ENCODE data around the gene PBX3. TPM values are rescaled to one million over a fixed set of nuclear protein-coding genes. Genes with fewer than 3 reads are reported as not detected.

Gene PBX3
- polyA plus RNA-seq (ENCODE audit: insufficient read length in 12 of 12): 10 to 100 TPM in 11 of 12 donors, not detected in 1; 11.2 to 26.2 (median 15.6) TPM
- long read RNA-seq, donor 1, partial matches to known transcripts: 5 of 8 reads
- long read RNA-seq, donor 1, other reads (novel, unspliced or antisense): 0 of 8 reads
- long read RNA-seq, donor 2: 0 reads
- long read RNA-seq, donor 3, partial matches to known transcripts: 0 of 3 reads
- long read RNA-seq, donor 3, other reads (novel, unspliced or antisense): 0 of 3 reads
- long read RNA-seq, donor 4: 0 reads
- long read RNA-seq, donor 5: 0 reads
- long read RNA-seq, donor 6: 0 reads
- long read RNA-seq, donor 7, partial matches to known transcripts: 0 of 1 reads
- long read RNA-seq, donor 7, other reads (novel, unspliced or antisense): 0 of 1 reads
- long read RNA-seq, donor 8, partial matches to known transcripts: 0 of 3 reads
- long read RNA-seq, donor 8, other reads (novel, unspliced or antisense): 0 of 3 reads
- long read RNA-seq, donor 9, partial matches to known transcripts: 0 of 2 reads
- long read RNA-seq, donor 9, other reads (novel, unspliced or antisense): 0 of 2 reads
- long read RNA-seq, donor 10, partial matches to known transcripts: 0 of 1 reads
- long read RNA-seq, donor 10, other reads (novel, unspliced or antisense): 0 of 1 reads
- long read RNA-seq, donor 11, partial matches to known transcripts: 0 of 2 reads
- long read RNA-seq, donor 11, other reads (novel, unspliced or antisense): 0 of 2 reads

GRCh38 chr9:125747053-125747764 lies at the start of gene PBX3:
PBX3 (plus strand) TSS chr9:125747373.
- peak; percentile 59 for DNase-seq

GRCh38 chr9:125699870-125700269 lies 47.3 kb upstream of the PBX3 start:
- no peak for DNase-seq

- no peak for DNase-seq
These were observed 46.4 kb upstream of the PBX3 start for GRCh38 chr9:125700791-125701190.

- DNase-seq: no peak
These were observed 45.8 kb upstream of the PBX3 start for GRCh38 chr9:125701351-125701750.

- DNase-seq: no peak
These were observed 43.5 kb upstream of the PBX3 start for GRCh38 chr9:125703662-125704061.

GRCh38 chr9:125705893-125706292 lies 41.3 kb upstream of the PBX3 start:
- DNase-seq: no peak

- DNase-seq: peak; percentile 96
These were observed 40.3 kb upstream of the PBX3 start, which contains the start of gene MAPKAP1 for GRCh38 chr9:125706651-125707471. MAPKAP1 (minus strand) TSS chr9:125707208; CDS start chr9:125672574, 34,634 bp downstream.

GRCh38 chr9:125707472-125707804 lies 39.7 kb upstream of the PBX3 start:
- DNase-seq: no peak

GRCh38 chr9:125726456-125727132 lies 20.6 kb upstream of the PBX3 start:
- no peak for DNase-seq

- no peak for DNase-seq
These were observed 17.0 kb upstream of the PBX3 start for GRCh38 chr9:125730168-125730567.

GRCh38 chr9:125732562-125732961 lies 14.6 kb upstream of the PBX3 start:
- no peak for DNase-seq

GRCh38 chr9:125739436-125739835 lies 7.7 kb upstream of the PBX3 start:
- DNase-seq: no peak

- DNase-seq: no peak
These were observed 4.5 kb upstream of the PBX3 start for GRCh38 chr9:125742657-125743056.

- DNase-seq: no peak
These were observed 3.3 kb upstream of the PBX3 start for GRCh38 chr9:125743682-125744428.

- no peak for DNase-seq
These were observed 2.6 kb upstream of the PBX3 start for GRCh38 chr9:125744616-125745015.

- DNase-seq: peak; percentile 69
These were observed 2.2 kb upstream of the PBX3 start for GRCh38 chr9:125745018-125745417.

- no peak for DNase-seq
These were observed 1.5 kb upstream of the PBX3 start for GRCh38 chr9:125745682-125746016.

GRCh38 chr9:125746017-125746773 lies 978 bp upstream of the PBX3 start:
- DNase-seq: peak; percentile 88

GRCh38 chr9:125746774-125747052 lies 460 bp upstream of the PBX3 start:
- no peak for DNase-seq
